ENCODE measurements around the gene C1orf87. TPM values are rescaled to one million over a fixed set of nuclear protein-coding genes. Genes with fewer than 3 reads are reported as not detected.

The C1orf87 gene
- total RNA-seq, 1 experiment from 2014 or later, result not detected

DNA sequence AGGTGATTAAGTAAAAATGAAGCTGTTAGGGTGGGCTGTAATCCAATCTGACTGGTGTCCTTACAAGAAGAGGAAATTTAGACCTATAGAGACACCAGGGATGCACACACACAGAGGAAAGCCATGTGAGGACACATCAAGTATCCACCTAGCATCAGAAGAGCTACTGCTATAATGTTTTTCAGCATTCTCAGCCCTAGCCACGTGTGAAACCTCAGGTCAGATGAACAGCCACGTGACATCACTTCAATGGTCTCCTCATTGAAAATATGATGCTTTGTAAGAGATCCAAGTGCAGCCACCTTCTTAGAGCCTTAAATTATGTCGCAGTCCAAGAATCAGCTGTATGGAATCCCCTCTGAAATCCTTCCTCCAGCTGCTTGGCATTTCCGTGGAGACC lies 65.1 kb downstream of the C1orf87 start:
- ChIA-PET POLR2A (no interaction called here), CTCF (no interaction called here)
- intact Hi-C loops (cut with micrococcal nuclease; ENCODE audit: unreplicated experiment), result no loop called here
- no peak overlapping the region for H3K4me3 Mint-ChIP-seq (ENCODE audit: unreplicated experiment)
- H3K4me1 Mint-ChIP-seq (ENCODE audit: low read depth, unreplicated experiment), result no peaks in the 10 kb centered on the region
- peaks cover 3% of the 10 kb centered on the region for H3K27me3 Mint-ChIP-seq (ENCODE audit: insufficient read depth, unreplicated experiment)
- no peaks in the 10 kb centered on the region for H3K36me3 Mint-ChIP-seq (ENCODE audit: insufficient read depth, unreplicated experiment)
- no peak overlapping the region for H3K4me3 ChIP-seq (ENCODE audit: low read depth, low read length)
- no peak overlapping the region for H3K27ac Mint-ChIP-seq (ENCODE audit: unreplicated experiment)
- no TSS peak for BruUV-seq (replicated peaks)
- H3K27me3 ChIP-seq (replicated peaks; ENCODE audit: control insufficient read depth, insufficient read depth, low read length), result no peaks in the 10 kb centered on the region
- no peaks in the 10 kb centered on the region for H3K9me3 Mint-ChIP-seq (ENCODE audit: unreplicated experiment)
- no peak for DNase-seq
- no peaks in the 10 kb centered on the region for H3K36me3 ChIP-seq (ENCODE audit: control insufficient read depth, insufficient read depth, low read length)
- no peaks in the 10 kb centered on the region for H3K9me3 ChIP-seq
- no peaks in the 10 kb centered on the region for H3K4me1 ChIP-seq
- TF ChIP-seq, protein P1, sequence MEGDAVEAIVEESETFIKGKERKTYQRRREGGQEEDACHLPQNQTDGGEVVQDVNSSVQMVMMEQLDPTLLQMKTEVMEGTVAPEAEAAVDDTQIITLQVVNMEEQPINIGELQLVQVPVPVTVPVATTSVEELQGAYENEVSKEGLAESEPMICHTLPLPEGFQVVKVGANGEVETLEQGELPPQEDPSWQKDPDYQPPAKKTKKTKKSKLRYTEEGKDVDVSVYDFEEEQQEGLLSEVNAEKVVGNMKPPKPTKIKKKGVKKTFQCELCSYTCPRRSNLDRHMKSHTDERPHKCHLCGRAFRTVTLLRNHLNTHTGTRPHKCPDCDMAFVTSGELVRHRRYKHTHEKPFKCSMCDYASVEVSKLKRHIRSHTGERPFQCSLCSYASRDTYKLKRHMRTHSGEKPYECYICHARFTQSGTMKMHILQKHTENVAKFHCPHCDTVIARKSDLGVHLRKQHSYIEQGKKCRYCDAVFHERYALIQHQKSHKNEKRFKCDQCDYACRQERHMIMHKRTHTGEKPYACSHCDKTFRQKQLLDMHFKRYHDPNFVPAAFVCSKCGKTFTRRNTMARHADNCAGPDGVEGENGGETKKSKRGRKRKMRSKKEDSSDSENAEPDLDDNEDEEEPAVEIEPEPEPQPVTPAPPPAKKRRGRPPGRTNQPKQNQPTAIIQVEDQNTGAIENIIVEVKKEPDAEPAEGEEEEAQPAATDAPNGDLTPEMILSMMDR (IDR thresholded peaks at IDR 0.05; ENCODE audit: insufficient read depth in 1 of 2, low read depth in 1 of 2, low read length in 1 of 2, severe bottlenecking in 1 of 2, unreplicated experiment in 1 of 2), result no peak

DNA sequence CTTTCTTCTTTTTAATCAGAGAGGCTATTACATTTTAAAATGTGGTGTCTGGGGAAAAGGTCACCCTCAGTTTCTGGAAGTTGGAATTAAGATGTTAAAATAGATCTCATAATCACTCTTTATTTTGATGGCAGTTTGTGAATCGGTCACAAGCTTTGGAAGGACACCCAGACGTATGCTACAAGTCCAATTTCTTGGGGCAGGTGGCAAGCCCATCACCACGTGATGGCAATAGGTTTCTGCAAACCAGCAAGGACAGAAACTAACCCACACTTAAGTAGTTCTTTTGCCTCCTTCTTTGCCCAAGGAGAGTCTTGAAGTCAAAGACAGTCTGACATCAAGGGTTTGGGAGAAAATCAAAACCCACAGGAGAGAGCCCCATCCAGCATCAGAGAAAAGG lies 72.9 kb downstream of the C1orf87 start:
- Histone ChIP-seq H3K9me3 (no peaks in the 10 kb centered on the region), H3K4me3 (ENCODE audit: low read depth, low read length) (no peak overlapping the region), H3K36me3 (ENCODE audit: control insufficient read depth, insufficient read depth, low read length) (no peaks in the 10 kb centered on the region), H3K27me3 (replicated peaks; ENCODE audit: control insufficient read depth, insufficient read depth, low read length) (no peaks in the 10 kb centered on the region), H3K4me1 (no peaks in the 10 kb centered on the region)
- intact Hi-C loops (cut with micrococcal nuclease; ENCODE audit: unreplicated experiment), result no loop called here
- no peak overlapping the region for H3K4me3 Mint-ChIP-seq (ENCODE audit: unreplicated experiment)
- H3K4me1 Mint-ChIP-seq (ENCODE audit: low read depth, unreplicated experiment), result no peaks in the 10 kb centered on the region
- ChIA-PET CTCF (no interaction called here), POLR2A (no interaction called here)
- TF ChIP-seq, protein P1 (IDR thresholded peaks at IDR 0.05; ENCODE audit: insufficient read depth in 1 of 2, low read depth in 1 of 2, low read length in 1 of 2, severe bottlenecking in 1 of 2, unreplicated experiment in 1 of 2), result no peak
- H3K9me3 Mint-ChIP-seq (ENCODE audit: unreplicated experiment), result no peaks in the 10 kb centered on the region
- no TSS peak for BruUV-seq (replicated peaks)
- no peak for DNase-seq
- H3K36me3 Mint-ChIP-seq (ENCODE audit: insufficient read depth, unreplicated experiment), result no peaks in the 10 kb centered on the region
- H3K27me3 Mint-ChIP-seq (ENCODE audit: insufficient read depth, unreplicated experiment), result peaks cover 3% of the 10 kb centered on the region
- no peak overlapping the region for H3K27ac Mint-ChIP-seq (ENCODE audit: unreplicated experiment)

DNA sequence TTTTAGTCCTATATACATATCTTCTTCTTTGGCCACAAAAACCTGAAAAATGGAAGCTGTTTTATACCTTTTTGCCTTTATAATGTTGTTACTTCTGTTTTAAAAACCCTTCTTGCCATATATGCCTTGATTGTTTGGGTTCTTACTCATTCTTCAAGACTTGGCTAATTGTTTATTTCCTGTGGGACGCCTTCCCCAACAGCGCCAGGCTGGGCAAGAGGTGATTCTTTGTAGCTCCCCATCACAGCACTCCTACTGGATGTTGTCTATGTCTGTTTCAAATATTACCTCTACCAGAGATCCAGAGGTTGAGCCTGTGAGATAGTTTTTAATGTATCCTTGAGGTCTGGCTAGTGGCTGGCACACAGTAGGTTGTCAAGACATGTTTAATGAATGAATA lies 73.8 kb downstream of the C1orf87 start:
- intact Hi-C loops (cut with micrococcal nuclease; ENCODE audit: unreplicated experiment), result no loop called here
- DNase-seq, result no peak
- Histone ChIP-seq H3K4me3 (ENCODE audit: low read depth, low read length) (no peak overlapping the region), H3K27me3 (replicated peaks; ENCODE audit: control insufficient read depth, insufficient read depth, low read length) (no peaks in the 10 kb centered on the region), H3K9me3 (no peaks in the 10 kb centered on the region), H3K36me3 (ENCODE audit: control insufficient read depth, insufficient read depth, low read length) (no peaks in the 10 kb centered on the region), H3K4me1 (no peaks in the 10 kb centered on the region)
- Mint-ChIP-seq H3K4me3 (ENCODE audit: unreplicated experiment) (no peak overlapping the region), H3K4me1 (ENCODE audit: low read depth, unreplicated experiment) (no peaks in the 10 kb centered on the region), H3K36me3 (ENCODE audit: insufficient read depth, unreplicated experiment) (no peaks in the 10 kb centered on the region), H3K9me3 (ENCODE audit: unreplicated experiment) (no peaks in the 10 kb centered on the region), H3K27me3 (ENCODE audit: insufficient read depth, unreplicated experiment) (no peaks in the 10 kb centered on the region), H3K27ac (ENCODE audit: unreplicated experiment) (no peak overlapping the region)
- TF ChIP-seq, protein P1 (IDR thresholded peaks at IDR 0.05; ENCODE audit: insufficient read depth in 1 of 2, low read depth in 1 of 2, low read length in 1 of 2, severe bottlenecking in 1 of 2, unreplicated experiment in 1 of 2), result no peak
- BruUV-seq (replicated peaks), result no TSS peak
- ChIA-PET CTCF (no interaction called here), POLR2A (no interaction called here)

Data from Caco-2 (cell line).